HG03060 (cell line): ENCODE data around the gene NOP14.
"Not testable (repeated sequence)": the region's sequence is repeated elsewhere in the genome, so short reads cannot be mapped to it uniquely, and the experiment has no call there.

Experiments
- ATAC-seq: cut with Tn5 transposase; IDR thresholded peaks from one replicate; pipeline ENCODE4 v1.9.1; 2021; ENCODE audit warnings: low read depth, moderate number of reproducible peaks; ENCODE audit not compliant: unreplicated experiment

The NOP14 gene

DNA sequence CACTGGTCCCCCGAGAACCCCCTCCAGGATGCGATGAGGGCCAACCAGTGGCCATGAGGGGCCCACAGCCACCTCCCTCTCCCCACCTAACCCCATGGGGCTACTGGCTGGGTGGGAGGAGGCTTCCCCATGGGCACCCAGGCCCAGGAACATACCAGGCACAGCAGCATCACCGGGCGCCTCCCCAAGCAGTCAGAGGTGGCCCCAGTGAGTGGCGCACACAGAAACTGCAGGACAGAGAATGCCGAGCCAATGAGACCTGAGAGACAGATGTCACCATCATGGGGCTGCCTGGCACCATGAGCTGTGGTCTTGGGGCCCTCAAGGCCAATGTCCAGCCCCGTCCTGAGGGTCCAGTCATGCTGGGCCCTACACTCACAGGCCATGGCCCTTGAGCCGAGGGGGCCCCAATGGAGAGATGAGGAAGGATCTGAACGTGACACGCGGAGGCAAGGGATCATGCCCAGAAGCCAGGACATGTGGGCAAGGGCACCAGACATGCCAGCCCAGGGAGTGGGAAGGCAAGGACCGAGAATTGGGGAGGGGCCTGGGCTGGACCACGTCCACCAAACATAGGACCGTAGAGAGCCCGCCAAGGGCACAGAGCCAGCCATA lies 30.1 kb downstream of the NOP14 start:
- no peak for ATAC-seq

DNA sequence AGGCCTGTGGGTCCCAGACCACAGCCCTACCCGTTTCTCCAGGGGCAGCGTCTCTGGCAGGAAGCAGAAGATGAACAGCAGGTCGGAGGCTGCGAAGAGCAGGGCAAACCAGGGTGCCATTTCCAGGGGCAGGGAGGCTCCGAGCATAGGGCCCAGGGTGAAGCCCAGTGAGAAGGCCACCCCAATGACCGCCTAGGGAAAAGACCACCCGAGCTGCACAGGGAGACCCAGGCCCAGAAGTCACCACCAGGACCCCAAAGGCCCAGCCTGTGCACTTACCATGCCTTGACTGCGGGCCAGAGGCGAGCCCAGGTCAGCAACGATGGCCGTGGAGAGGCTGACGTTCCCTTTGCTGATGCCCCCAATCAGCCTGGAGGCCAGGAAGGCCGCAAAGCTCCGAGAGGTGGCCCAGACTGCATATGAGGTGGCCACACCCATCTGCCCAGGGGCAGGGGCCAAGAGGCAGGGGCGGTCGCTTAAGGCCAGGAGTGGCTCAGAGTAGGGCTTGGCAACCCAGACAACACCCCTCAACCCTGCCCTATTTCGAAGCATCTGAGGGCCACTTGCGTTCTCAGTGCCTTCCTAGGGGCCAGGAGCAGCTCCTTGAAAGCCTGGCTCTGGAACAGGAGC lies 30.8 kb downstream of the NOP14 start:
- ATAC-seq = no peak

DNA sequence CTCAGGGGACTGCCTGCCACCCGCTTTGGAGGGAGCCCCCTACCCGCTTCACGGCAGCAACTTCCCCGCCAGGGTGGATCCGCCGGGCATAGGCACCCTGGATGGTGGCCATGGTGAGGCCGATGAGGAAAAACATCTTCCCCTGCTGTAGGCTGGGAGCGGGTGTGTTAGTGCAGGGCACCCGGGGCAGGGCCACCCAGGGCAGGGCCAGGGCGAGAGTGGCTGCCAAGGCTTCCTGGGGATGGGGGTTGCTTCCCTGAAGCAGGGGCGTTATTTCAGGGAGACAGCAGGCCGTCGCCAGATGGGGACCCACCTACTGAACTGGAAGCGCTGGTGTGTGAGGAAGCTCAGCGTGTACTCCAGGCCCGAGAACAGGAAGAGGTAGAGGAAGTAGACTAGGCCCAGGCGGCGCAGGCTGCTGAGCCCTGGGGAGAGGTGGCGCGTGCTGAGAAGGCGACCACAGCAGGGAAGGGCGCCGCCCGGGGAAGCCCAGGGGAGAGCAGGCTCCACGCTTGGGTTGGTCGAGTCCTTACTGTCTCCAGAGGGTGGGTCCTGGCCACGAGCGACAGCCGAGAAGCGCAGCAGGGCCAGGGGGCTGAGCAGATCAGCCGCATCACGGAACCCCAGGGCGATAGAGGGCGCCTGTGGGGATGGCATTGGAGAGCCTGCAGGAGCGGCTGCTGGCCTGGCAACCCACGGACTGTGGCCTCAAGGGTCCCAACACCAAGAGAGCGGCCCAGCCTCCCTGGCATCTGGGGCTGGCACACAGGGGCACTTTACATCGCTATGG lies 31.5 kb downstream of the NOP14 start:
- no peak for ATAC-seq

DNA sequence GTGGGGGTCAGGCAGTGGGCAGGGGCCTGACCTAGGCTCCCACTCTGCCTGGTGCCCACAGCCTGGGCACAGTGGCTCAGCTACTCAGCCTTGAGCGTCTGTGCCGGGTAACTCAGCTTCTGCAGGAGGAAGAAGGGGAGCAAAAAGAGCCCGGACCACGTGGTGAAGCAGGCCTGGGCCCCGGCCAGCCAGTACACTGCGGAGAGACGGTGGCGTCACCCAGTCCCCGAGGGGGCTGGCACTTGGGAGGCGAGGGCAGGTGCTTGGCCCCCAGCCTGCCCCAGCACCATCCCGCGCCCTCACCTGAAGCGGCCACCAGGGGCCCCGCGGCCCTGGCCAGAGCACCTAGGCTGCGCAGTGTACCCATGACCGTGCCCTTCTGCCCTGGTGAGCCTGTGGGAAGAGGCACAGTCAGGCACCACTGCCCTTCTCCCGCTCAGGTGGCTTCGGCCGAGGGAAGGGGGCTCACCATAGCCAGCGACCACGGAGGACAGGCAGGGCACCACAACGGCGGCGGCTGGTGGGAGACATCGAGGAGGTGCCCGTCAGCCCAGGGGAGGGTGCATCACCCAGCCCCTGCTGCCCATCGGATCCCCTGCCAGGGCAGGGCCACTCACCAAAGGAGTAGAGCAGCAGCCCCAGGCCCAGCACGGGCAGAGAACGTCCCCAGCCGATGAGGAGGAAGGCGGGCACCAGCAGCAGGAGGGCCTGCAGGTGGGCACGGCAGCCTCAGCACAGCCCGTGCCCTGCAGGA lies 32.3 kb downstream of the NOP14 start:
- ATAC-seq = no peak

DNA sequence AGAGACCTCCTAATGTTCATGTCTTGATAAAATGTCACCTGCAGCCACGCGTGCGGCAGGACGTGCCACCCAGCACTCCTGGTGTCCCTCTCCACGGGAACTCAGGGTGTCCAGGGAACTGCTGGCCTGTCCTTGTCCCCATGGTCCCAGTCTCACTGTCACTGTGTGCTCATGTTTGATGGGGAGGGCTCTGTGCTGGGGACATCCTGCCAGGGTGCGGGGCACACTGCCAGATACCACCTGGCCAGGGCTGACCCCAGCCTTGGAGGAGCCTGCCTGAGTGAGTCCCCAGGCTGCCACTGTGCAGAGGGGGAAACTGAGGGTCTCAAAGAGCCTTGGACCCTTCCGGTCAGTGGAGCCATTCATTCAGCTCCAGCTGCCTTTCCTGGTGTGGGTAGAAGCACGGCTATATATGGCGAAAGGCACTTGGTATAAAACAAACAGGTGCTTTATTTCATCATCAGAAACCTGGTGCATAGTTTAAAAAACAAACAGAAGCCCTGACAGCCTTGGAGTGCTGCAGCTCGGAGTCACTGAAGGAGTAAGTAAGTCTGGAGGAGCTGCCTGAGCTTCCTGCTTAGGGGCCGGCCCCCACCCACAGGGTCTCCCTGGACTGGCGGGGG lies 33.0 kb downstream of the NOP14 start:
- ATAC-seq = no peak

DNA sequence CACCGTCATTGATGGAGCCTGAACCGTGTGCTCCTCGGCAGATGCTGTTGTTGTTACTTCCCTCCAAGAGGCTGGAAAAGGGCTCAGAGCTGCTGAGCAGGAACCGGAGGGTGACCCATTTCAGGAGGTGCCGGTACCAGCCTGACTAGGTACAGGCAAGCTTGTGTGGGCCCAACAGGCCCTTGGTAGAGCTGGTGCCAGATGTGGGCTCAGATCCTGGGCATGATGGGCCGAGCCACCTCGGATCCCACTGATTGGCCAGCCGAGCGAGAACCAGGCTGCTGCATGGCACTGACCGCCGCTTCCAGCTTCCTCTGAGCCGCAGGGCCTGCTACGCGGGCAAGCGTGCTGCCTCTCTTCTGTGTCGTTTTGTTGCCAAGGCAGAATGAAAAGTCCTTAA lies 33.7 kb downstream of the NOP14 start:
- no peak for ATAC-seq

DNA sequence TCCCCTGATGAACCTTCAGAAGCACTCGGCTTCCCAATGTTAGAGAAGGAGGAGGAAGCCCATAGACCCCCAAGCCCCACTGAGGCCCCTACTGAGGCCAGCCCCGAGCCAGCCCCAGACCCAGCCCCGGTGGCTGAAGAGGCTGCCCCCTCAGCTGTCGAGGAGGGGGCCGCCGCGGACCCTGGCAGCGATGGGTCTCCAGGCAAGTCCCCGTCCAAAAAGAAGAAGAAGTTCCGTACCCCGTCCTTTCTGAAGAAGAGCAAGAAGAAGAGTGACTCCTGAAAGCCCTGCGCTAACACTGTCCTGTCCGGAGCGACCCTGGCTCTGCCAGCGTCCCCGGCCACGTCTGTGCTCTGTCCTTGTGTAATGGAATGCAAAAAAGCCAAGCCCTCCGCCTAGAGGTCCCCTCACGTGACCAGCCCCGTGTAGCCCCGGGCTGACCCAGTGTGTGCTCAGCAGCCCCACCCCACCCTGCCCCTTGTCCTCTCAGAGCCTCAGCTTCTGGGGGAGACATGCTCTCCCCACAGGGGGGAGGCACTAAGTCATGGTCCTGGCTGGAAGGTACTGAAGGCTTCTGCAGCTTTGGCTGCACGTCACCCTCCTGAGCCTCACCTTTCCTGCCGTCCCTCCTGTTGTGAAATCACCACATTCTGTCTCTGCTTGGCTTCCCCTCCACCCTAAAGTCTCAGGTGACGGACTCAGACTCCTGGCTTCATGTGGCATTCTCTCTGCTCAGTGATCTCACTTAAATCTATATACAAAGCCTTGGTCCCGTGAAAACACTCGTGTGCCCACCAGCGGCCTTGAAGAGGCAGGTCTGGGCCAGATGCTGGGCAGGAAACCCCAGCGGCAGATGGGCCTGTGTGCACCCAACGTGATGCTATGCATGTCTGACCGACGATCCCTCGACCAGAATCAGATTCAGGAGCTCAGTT lies 34.7 kb downstream of the NOP14 start:
- no peak for ATAC-seq

DNA sequence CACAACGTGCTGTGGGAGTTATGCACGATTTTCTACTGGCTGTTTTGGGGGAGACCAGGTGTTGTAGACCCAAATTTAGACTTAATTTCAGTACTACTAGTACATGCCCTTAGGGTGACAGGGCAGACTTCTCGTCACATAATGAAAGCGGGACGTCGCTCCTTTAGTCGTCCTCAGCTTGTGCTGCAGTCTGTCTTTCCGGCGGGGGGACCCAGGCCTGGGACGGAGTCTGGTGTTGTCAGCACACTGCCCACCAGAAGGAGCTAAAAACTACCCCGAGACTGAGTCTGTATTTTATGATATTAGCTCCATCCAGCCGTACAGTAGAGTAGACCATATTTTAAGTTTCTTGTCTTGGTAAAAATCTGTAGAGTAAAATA lies 35.5 kb downstream of the NOP14 start:
- ATAC-seq = no peak

DNA sequence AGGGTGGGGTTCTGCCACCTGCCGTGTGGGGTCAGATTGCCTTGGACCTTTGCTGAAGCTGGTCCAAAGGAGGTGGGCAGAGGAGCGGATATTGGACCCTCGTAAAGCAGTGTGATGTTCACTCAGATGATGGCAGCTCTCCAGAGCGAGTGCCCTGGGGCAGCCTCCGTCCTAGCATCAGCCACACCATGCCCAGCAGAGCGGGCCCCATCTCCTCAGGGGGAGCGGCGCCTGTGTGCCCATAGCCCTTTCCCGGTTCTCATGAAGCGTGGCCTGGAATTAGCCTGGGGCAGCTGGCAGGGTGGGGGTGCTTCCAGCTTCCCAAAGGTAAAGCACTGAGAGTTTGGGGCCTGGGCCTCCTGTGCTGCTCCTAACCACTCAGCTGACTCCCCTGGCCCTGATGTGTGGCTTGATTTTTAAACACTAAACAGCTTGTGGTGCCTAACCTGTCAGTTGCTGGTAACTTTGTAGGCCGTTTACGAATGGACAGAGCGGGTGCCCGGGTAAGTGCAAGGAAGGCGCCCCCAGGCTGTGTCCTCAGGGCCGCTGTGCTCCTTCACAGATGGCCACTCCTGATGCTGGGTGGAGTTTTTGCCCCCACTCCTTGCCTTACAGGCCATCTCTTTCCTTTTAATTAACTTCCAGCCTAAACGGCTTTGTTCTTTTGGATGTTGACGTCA lies 36.0 kb downstream of the NOP14 start:
- no peak for ATAC-seq

DNA sequence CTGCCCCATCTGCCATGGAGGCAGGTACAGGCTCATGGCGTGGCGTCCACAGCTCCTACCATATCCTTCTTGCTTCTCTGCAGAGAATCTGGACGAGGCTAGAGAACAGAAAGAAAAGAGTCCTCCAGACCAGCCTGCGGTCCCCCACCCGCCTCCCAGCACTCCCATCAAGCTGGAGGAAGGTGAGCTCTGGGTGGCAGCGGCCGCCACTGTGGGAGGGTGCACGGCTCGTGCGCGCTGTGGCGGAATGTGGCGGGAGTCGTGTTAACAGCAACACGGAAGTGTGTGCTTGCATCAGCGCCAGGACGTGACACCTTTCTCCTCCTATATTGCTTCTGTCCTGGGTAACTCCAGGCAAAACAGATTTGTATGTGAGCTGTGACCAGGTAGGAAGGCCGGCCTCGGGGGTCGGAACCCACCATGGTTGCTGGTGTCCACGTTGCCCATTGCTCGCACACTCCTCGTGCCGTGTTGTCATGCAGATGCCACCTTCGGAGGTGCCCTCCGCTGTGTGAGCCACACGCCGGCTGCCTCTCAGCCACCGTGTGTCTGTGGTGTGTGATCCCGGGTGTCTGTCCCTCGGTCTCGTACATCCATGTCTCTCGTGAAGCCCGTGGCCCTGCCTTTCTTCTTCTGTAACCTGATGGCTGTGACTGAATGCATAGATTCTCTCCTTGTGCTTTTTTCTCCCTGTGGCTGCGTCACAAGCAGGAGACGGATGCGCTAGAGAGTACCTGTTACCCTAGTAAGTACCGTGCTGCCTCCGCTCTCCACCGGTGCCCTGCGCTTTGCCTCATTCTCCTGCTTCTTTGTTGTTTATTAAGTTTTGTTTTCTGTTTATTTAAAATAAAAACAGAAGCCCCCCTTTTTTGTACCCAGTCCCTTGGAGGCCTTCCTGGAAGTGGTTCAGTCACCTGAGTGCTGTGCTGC lies 37.0 kb downstream of the NOP14 start:
- ATAC-seq = no peak

DNA sequence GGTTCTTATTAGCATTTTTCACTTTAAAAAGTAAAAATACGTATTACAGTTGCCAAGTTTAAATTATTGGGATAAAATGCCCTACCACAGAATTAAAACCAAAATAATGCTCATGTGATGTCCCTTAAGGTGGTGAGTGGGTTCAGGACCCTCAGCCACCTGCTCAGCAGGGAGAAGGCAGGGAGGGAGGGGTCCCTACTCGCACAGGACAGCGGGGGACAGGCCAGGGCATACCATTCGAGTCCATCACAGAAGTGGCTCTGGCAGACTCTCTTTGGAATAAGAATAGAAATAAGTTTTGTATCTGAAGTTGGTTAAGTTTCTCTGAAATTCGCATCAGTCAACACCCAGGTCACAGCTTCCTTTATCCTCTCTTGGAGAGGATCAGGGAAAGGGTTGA lies 37.7 kb downstream of the NOP14 start:
- ATAC-seq = no peak

DNA sequence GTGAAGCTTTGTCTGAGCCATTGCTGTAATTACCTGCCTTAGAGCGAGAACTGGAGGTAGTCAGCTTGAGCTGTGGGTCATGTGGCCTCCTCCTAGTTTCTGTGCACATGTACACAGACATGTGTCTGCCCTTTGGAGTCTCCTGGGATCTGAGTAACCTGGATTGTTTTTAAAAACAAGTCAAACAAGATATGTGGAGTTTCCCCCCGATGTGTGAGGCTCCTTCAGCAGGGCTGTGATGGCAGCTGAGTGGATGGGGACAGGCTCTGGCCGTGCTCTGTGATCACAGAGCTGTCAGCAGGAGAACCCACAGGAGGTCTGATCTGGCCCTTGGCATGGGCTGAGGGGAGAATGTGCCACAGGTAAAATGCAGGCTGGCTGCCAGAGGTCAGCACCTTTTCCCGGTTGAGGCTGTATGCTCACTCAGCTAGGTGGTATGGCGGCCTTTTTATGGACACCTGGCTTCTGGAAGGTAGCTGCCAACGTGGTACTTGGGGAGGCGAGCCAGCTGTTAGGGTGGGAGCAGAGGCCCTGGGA lies 38.4 kb downstream of the NOP14 start:
- ATAC-seq = no peak

DNA sequence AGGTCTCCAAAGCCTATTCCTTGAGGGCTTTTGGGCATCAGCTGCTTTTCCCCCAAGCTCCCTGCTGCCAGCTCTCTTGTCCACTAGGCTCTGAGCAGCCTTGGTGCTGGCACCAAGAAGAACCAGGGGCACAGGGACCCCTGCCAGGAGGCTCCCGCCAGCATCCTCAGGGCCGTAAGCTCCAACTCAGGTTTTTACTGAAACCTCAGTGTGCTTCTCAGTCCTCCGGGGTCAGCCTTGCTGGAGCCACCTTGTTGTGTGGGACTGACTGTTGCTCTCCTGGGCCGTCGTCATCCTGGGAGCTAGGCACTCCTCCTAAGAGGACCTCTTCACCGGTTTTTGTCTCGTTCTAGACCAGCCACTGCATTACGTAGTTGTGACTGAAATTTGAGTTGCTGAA lies 38.9 kb downstream of the NOP14 start:
- no peak for ATAC-seq

DNA sequence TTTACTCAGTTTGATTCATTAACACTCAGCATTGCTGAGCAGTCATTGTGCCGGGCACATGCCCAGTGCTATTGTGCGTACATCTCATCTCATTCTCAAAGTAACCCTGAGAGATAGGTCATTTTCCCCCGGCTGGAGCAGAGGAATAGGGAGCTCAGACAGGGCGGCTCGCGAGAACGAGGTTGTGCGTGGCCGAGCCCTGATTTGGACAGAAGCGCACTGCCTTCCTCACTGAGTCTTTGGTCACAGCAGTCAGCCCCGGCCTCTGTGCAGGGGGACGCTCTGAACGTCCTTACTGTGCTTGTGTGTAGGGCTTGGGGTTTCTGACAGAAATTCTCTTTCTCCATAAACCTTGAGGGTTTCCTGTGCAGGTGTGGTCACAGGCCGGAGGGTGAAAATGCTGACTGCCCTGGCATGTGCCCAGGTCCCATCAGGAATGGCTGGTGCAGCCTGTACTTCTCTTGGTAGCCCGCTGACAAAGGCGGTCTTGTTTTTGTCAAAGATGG lies 39.5 kb downstream of the NOP14 start:
- ATAC-seq = no peak

DNA sequence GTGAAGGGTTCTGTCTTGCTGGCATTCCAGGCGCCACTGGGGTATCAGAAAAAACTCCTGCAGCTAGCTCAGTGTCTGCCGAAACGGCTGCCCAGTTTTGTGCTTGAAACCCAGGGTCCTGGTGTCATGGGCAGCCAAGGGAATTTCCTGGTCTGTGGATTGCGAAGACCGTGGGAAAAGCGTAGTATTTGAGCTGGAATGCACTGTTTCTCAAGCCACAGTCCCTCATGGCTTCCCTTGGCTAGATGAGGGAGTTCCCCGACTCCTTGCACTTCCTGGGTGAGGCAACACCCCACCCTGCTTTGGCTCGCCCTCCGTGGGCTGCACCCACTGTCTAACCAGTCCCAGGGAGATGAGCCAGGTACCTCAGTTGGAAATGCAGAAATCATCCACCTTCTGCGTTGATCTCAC lies 40.1 kb downstream of the NOP14 start:
- no peak for ATAC-seq

DNA sequence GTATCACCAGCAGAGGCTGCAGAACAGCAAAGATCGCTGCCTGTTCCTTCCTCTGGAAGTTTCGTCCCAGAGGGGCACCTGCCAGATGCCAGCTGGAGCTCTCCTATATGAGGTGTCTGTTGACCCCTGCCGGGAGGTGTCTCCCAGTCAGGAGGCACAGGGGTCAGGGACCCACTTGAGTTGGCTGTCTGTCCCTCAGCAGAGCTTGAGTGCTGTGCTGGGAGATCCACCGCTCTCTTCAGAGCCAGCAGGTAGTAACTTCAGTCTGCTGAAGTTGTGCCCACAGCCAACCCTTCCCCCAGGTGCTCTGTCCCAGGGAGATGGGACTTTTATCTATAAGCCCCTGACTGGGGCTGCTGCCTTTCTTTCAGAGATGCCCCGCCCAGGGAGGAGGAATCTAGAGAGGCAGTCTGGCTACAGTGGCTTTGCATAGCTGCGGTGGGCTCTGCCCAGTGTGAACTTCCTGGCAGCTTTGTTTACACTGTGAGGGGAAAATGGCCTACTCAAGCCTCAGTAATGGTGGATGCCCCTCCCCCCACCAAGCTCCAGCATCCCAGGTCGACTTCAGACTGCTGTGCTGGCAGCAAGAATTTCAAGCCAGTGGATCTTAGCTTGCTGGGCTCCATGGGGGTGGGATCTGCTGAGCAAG lies 40.6 kb downstream of the NOP14 start:
- not testable (repeated sequence) for ATAC-seq

DNA sequence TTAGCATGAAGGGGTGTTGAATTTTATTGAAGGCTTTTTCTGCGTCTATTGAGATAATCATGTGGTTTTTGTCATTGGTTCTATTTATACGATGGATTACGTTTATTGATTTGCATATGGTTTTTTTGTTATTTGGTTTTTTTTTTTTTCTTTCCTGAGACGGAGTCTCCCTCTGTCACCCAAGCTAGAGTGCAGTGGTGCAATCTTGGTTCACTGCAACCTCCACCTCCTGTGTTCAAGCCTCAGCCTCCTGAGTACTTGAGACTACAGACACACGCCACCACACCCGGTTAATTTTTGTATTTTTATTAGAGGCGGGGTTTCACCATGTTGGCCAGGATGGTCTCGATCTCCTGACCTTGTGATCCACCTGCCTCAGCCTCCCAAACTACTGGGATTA lies 44.5 kb downstream of the NOP14 start:
- not testable (repeated sequence) for ATAC-seq
